LHCN-M2 (cell line): ENCODE data around the gene APOH. TPM values are rescaled to one million over a fixed set of nuclear protein-coding genes. Genes with fewer than 3 reads are reported as not detected.

Experiments used
- total RNA-seq: library from RNA; depleted of rRNA; stranded (reverse); fragments of >200 nt; gene quantifications from 2 replicates; pipeline ENCODE4 v1.2.3, GENCODE V29; 2014; rRNA removed

Gene APOH
- total RNA-seq, 1 experiment from 2014 or later, result not detected

Other genes with a start within 250 kb of the APOH start
- 22.6 and 37.2 TPM in 2 replicates for gene CEP112, start 37.3 kb downstream of the APOH start, total RNA-seq
- gene PRKCA, start 73.2 kb upstream of the APOH start, total RNA-seq, result 24.0 and 26.8 TPM in 2 replicates